HepG2 (cell line): ENCODE results near the gene IKZF3. TPM values are rescaled to one million over a fixed set of nuclear protein-coding genes. Genes with fewer than 3 reads are reported as not detected.

ENCODE experiments used
- ATAC-seq: fragments of 200-7000 bp; cut with Tn5 transposase; 3 replicates; pipeline ENCODE4 v1.9.1; 2020; ENCODE audit warnings: mild to moderate bottlenecking, moderate library complexity
- BruUV-seq: library from RNA; stranded (reverse); fragments of 400-500 nt; replicated peaks from 2 replicates; lab custom pipeline; 2021; lab: Mats Ljungman, UMichigan
- CTCF ChIA-PET: fragments of 300-600 bp; formaldehyde crosslinking; extraction: SDS; loops from one replicate; lab custom pipeline; 2021; ENCODE audit warnings: low total read pairs, inconsistent platforms, low intra/inter-chr PET ratio; lab: Yijun Ruan, JAX
- POLR2A ChIA-PET: fragments of 350-600 bp; sonication (Branson Sonifier 250); formaldehyde crosslinking; loops from one replicate; lab custom pipeline; 2020; ENCODE audit warnings: antibody characterized with exemption, inconsistent platforms; lab: Yijun Ruan, JAX
- DNase-seq: peaks from one replicate; pipeline ENCODE4 v3.0.0-alpha.2; 2015; ENCODE audit warnings: low spot score
- FAIRE-seq: peaks from 3 replicates; lab custom pipeline; 2011; peaks lifted over from hg19 to GRCh38; lab: Jason Lieb, UNC
- H2AFZ ChIP-seq: one replicate; pipeline ENCODE4 v1.6.1; 2011; ENCODE audit warnings: low read length, inconsistent platforms
- H3K27ac ChIP-seq: fragments of 300-600 bp; 3 replicates; pipeline ENCODE4 v1.8.0; 2011; ENCODE audit warnings: mixed run types, mild to moderate bottlenecking, mixed read lengths, low read length, inconsistent platforms; ENCODE audit not compliant: insufficient read depth; ENCODE audit errors: extremely low read length
- H3K27me3 ChIP-seq, 2 experiments: fragments of 200-600 bp in 1 of 2; 2 replicates in 1 of 2; 3 replicates in 1 of 2; pipeline versions ENCODE4 v1.6.0 to v1.8.0; 2011; ENCODE audit warnings: low read length in 2 of 2, mild to moderate bottlenecking in 2 of 2, moderate library complexity in 2 of 2, inconsistent platforms in 1 of 2; ENCODE audit not compliant: insufficient read depth in 2 of 2, control insufficient read depth in 1 of 2
- H3K36me3 ChIP-seq, 2 experiments: fragments of 200-600 bp in 1 of 2; replicated peaks in 1 of 2; 2 replicates in 1 of 2; 3 replicates in 1 of 2; pipeline versions ENCODE4 v1.5.1 to v1.8.0; 2011; ENCODE audit warnings: low read length in 2 of 2, inconsistent platforms in 1 of 2; ENCODE audit not compliant: insufficient read depth in 2 of 2, control insufficient read depth in 1 of 2
- H3K4me1 ChIP-seq: 2 replicates; pipeline ENCODE4 v1.5.1; 2012; ENCODE audit warnings: low read length, inconsistent platforms; ENCODE audit not compliant: insufficient read depth
- H3K4me2 ChIP-seq: 2 replicates; pipeline ENCODE4 v1.6.0; 2011; ENCODE audit warnings: low read depth, low read length, inconsistent platforms
- H3K4me3 ChIP-seq, 3 experiments: fragments of 200-600 bp in 1 of 3; sonication (generic), shearing (Covaris generic) in 1 of 3; replicated peaks in 1 of 3; 2 replicates each; pipeline ENCODE4 v1.5.1; 2011 to 2016; ENCODE audit warnings: low read length in 3 of 3, inconsistent platforms in 2 of 3, low read depth in 2 of 3, mild to moderate bottlenecking in 2 of 3, control low read depth in 1 of 3, mixed read lengths in 1 of 3; ENCODE audit not compliant: insufficient read depth in 1 of 3
- H3K79me2 ChIP-seq: one replicate; pipeline ENCODE4 v1.6.1; 2011; ENCODE audit warnings: low read length, inconsistent platforms; ENCODE audit not compliant: insufficient read depth
- H3K9ac ChIP-seq: 2 replicates; pipeline ENCODE4 v1.6.0; 2011; ENCODE audit warnings: mild to moderate bottlenecking, low read depth, low read length, inconsistent platforms; ENCODE audit not compliant: insufficient read depth
- H3K9me3 ChIP-seq: 2 replicates; pipeline ENCODE4 v1.5.1; 2012; ENCODE audit warnings: mild to moderate bottlenecking, low read length
- H4K20me1 ChIP-seq: 2 replicates; pipeline ENCODE4 v1.6.0; 2011; ENCODE audit warnings: inconsistent platforms, mild to moderate bottlenecking, low read length, moderate library complexity; ENCODE audit not compliant: insufficient read depth
- ATF6 ChIP-seq: sonication (generic); formaldehyde crosslinking; conservative IDR thresholded peaks from 2 replicates; pipeline ENCODE4 v1.4.0; 2020; ENCODE audit warnings: missing genetic modification reagents
- BATF2 ChIP-seq: sonication (generic); formaldehyde crosslinking; IDR thresholded peaks from 2 replicates; pipeline ENCODE4 v1.8.0; 2022; ENCODE audit warnings: mild to moderate bottlenecking, missing genetic modification reagents, moderate library complexity
- CC2D1A ChIP-seq: sonication (generic); formaldehyde crosslinking; IDR thresholded peaks from 2 replicates; pipeline ENCODE4 v1.8.1; 2023; ENCODE audit warnings: mild to moderate bottlenecking, missing genetic modification reagents
- PATZ1 ChIP-seq: sonication (generic); formaldehyde crosslinking; IDR thresholded peaks from 2 replicates; pipeline ENCODE4 v1.4.0; 2020; ENCODE audit warnings: missing genetic modification reagents
- RNF2 ChIP-seq: fragments of 450-650 bp; conservative IDR thresholded peaks from 2 replicates; pipeline ENCODE4 v1.6.1; 2016; ENCODE audit warnings: low read depth
- SMAD1 ChIP-seq: sonication (generic); formaldehyde crosslinking; IDR thresholded peaks from 2 replicates; pipeline ENCODE4 v1.4.0; 2020; ENCODE audit warnings: missing genetic modification reagents, low read depth, mild to moderate bottlenecking, borderline replicate concordance
- SNRNP70 ChIP-seq: fragments of 200-400 bp; formaldehyde crosslinking; IDR thresholded peaks from 2 replicates; pipeline ENCODE4 v1.6.1; 2017; ENCODE audit warnings: mild to moderate bottlenecking, low read depth, low read length, moderate library complexity
- ZC3H13 ChIP-seq: sonication (generic); formaldehyde crosslinking; IDR thresholded peaks from 2 replicates; pipeline ENCODE4 v1.8.1; 2023; ENCODE audit warnings: mild to moderate bottlenecking, missing genetic modification reagents, moderate library complexity
- ZNF337 ChIP-seq: sonication (generic); formaldehyde crosslinking; IDR thresholded peaks from 2 replicates; pipeline ENCODE4 v1.5.1; 2020; ENCODE audit warnings: missing genetic modification reagents, low read depth, mild to moderate bottlenecking, borderline replicate concordance
- ZNF768 ChIP-seq: sonication (generic); formaldehyde crosslinking; IDR thresholded peaks from 2 replicates; pipeline ENCODE4 v1.4.0; 2020; ENCODE audit warnings: missing genetic modification reagents
- WGBS: methylation state at CpG from one replicate; pipeline ENCODE4 v1.1.6; 2017; ENCODE audit warnings: low lambda C conversion rate; 5-methylcytosine and 5-hydroxymethylcytosine counted together
- in situ Hi-C: cut with HindIII; loops from 2 replicates; pipeline ENCODE4 v1.10.0; 2017; ENCODE audit warnings: low pct_unique_long_range_greater_than_20kb; ENCODE audit not compliant: extremely low pct_ligation_motif_present
- intact Hi-C: fragments of 100-400 bp; cut with micrococcal nuclease; formaldehyde crosslinking; loops from one replicate; pipeline ENCODE4 v1.10.0; 2022; ENCODE audit not compliant: unreplicated experiment
- polyA plus RNA-seq, 8 experiments: library from polyadenylated mRNA; depleted of rRNA in 3 of 8; stranded (reverse) in 7 of 8; unstranded in 1 of 8; fragments of >200 nt; fragmentation: Illumina TruSeq in 4 of 8; extraction: Trizol in 4 of 8; gene quantifications; 2 replicates each; pipeline versions ENCODE4 v1.2.1 to v1.2.3, GENCODE V29; 2011 to 2016; ENCODE audit warnings: low read depth in 4 of 8, missing spikeins in 1 of 8, mixed read lengths in 1 of 8; ENCODE audit not compliant: insufficient read depth in 1 of 8
- total RNA-seq, 5 experiments: library from RNA; depleted of rRNA; stranded (reverse); fragments of >200 nt; fragmentation: Illumina TruSeq; extraction: Trizol; gene quantifications; 2 replicates each; pipeline ENCODE4 v1.2.3, GENCODE V29; 2016; ENCODE audit warnings: low read depth in 1 of 5

IKZF3 gene
- total and polyA plus RNA-seq, 2 of the 13 experiments (the other 11 are each of a cell fraction or from before 2014, with no cell fraction given) = not detected

GRCh38 chr17:39742126-39742855 lies 121.8 kb downstream of the IKZF3 start:
- H2AFZ ChIP-seq = no peak overlapping the region
- H3K4me2 ChIP-seq = no peak overlapping the region
- H3K4me3 ChIP-seq = no peak overlapping the region
- WGBS = 95% methylated on average over 18 of the region's 18 CpGs
- H3K27ac ChIP-seq = peak overlapping the region; percentile 97
- in situ Hi-C loops = no loop called here
- no peak for DNase-seq
- no peaks in the 10 kb centered on the region; a peak in 1 of 5 replicates for H3K27me3 ChIP-seq
- ATAC-seq = no peak
- BruUV-seq = no TSS peak
- no peaks in the 10 kb centered on the region for H3K9me3 ChIP-seq
- TF ChIP-seq ZNF768 (CRISPR knock-in tag) = 0 out of 2 replicates have a peak, but pooled peaks have one; percentile 3
- TF ChIP-seq CC2D1A (CRISPR knock-in tag) = no peak
- TF ChIP-seq, all 625 proteins: peak for 1
- no peak for FAIRE-seq
- Histone ChIP-seq H3K9ac (no peak overlapping the region), H3K79me2 (peaks cover 38% of the 10 kb centered on the region), H3K36me3 (peaks cover 43 to 52% of the 10 kb centered on the region in 2 experiments), H4K20me1 (peaks cover 7% of the 10 kb centered on the region; the same call in 1 of the 2 replicates), H3K4me1 (peaks cover 24% of the 10 kb centered on the region)
- POLR2A ChIA-PET = no interaction called here
- CTCF ChIA-PET = no interaction called here
- intact Hi-C loops = no loop called here

GRCh38 chr17:39740357-39741111 lies 123.6 kb downstream of the IKZF3 start:
- no peak overlapping the region for H2AFZ ChIP-seq
- CTCF ChIA-PET = interaction anchor here (1.6 to 2.4 kb wide), 2 partner anchors 10 to 14 kb away, joined by 4 to 11 read pairs; partner anchors contain the start of gene MIEN1
- peak overlapping the region; percentile 91 for H3K9ac ChIP-seq
- H3K79me2 ChIP-seq = peaks cover 38% of the 10 kb centered on the region
- peak overlapping the region; percentile 94 for H3K4me2 ChIP-seq
- in situ Hi-C loops (no loop called here), intact Hi-C loops (loop anchor here (1.0 kb wide), 1 partner anchor 10 kb away; no protein-coding TSS in a partner anchor)
- peaks cover 34 to 38% of the 10 kb centered on the region in 2 experiments for H3K36me3 ChIP-seq
- peaks cover 40% of the 10 kb centered on the region for H3K4me1 ChIP-seq
- no peaks in the 10 kb centered on the region for H3K9me3 ChIP-seq
- H4K20me1 ChIP-seq = peaks cover 7% of the 10 kb centered on the region; the same call in 1 of the 2 replicates
- whole genome bisulfite sequencing = 13% methylated on average over 14 of the region's 16 CpGs
- peak; percentile 63 for FAIRE-seq
- POLR2A ChIA-PET = interaction anchor here (0.7 to 3.0 kb wide), 9 partner anchors 8 to 112 kb away, joined by 3 to 79 read pairs (median 28); partner anchors contain the start of genes ERBB2, MIEN1 and PGAP3
- peak overlapping the region; percentile 68 to 95 (median 76) for H3K4me3 ChIP-seq
- peak; percentile 2 for ATAC-seq
- no TSS peak for BruUV-seq
- peak overlapping the region; percentile 97 for H3K27ac ChIP-seq
- peak; percentile 90 for DNase-seq
- no peaks in the 10 kb centered on the region; a peak in 1 of 5 replicates for H3K27me3 ChIP-seq
- TF ChIP-seq ZC3H13 = peak; percentile 79
- no peak for TF ChIP-seq ZNF337 (CRISPR knock-in tag)
- TF ChIP-seq BATF2 (CRISPR knock-in tag) = no peak
- no peak for TF ChIP-seq SMAD1
- TF ChIP-seq SNRNP70 = no peak
- TF ChIP-seq PATZ1 (CRISPR knock-in tag) = peak; percentile 96
- no peak for TF ChIP-seq RNF2
- TF ChIP-seq ATF6 (CRISPR knock-in tag) = no peak
